Esophagus muscularis mucosa (tissue), 4 donors: ENCODE data around the gene SPACA9. TPM values are rescaled to one million over a fixed set of nuclear protein-coding genes. Genes with fewer than 3 reads are reported as not detected.

Experiments used
- DNase-seq: peaks from one replicate; pipeline ENCODE4 v3.0.0-alpha.2; 2017; ENCODE audit errors: extremely low spot score
- H3K27ac ChIP-seq, 4 donors: fragments of 200-600 bp; sonication (generic); replicated peaks in 1 of 4; 1 replicate in 3 of 4; 2 replicates in 1 of 4; pipeline ENCODE4 v1.5.1; 2016 to 2019; ENCODE audit warnings: mild to moderate bottlenecking in 1 of 4
- H3K27me3 ChIP-seq, 4 donors: fragments of 200-600 bp; sonication (generic); one replicate each; pipeline versions ENCODE4 v1.5.1 to v1.6.0; 2016 to 2019
- H3K36me3 ChIP-seq, 4 donors: fragments of 200-600 bp; sonication (generic); one replicate each; pipeline ENCODE4 v1.5.1; 2016 to 2019
- H3K4me1 ChIP-seq, 4 donors: fragments of 200-600 bp; sonication (generic); one replicate each; pipeline ENCODE4 v1.5.1; 2016 to 2019
- H3K4me3 ChIP-seq, 4 donors: fragments of 200-600 bp; sonication (generic); 1 replicate in 2 of 4; 2 replicates in 2 of 4; pipeline ENCODE4 v1.5.1; 2016 to 2019; ENCODE audit warnings: mild to moderate bottlenecking in 4 of 4, moderate library complexity in 1 of 4
- H3K9me3 ChIP-seq, 4 donors: fragments of 200-600 bp; sonication (generic); 1 replicate in 3 of 4; 2 replicates in 1 of 4; pipeline ENCODE4 v1.5.1; 2016 to 2019
- EP300 ChIP-seq: sonication (generic); formaldehyde crosslinking; IDR thresholded peaks from one replicate; pipeline ENCODE4 v1.6.1; 2017; ENCODE audit warnings: antibody characterized with exemption
- POLR2A ChIP-seq: fragments of 450-650 bp; IDR thresholded peaks from one replicate; pipeline ENCODE4 v1.6.1; 2017; ENCODE audit warnings: antibody characterized with exemption, moderate library complexity, mild to moderate bottlenecking, low read depth
- POLR2AphosphoS5 ChIP-seq, 2 donors: sonication (generic); formaldehyde crosslinking; IDR thresholded peaks; one replicate each; pipeline ENCODE4 v1.6.1; 2017; ENCODE audit warnings: antibody characterized with exemption in 2 of 2
- WGBS: methylation state at CpG from one replicate; pipeline ENCODE4 v1.1.5; 2018; 5-methylcytosine and 5-hydroxymethylcytosine counted together
- intact Hi-C: fragments of 100-400 bp; cut with DNase I; formaldehyde crosslinking; loops from one replicate; pipeline ENCODE4 v1.15.1; 2023
- total RNA-seq, 4 donors: library from RNA; depleted of rRNA; stranded (reverse); fragments of >200 nt; gene quantifications; one replicate each; pipeline versions ENCODE4 v1.1.0 to v1.2.1, GENCODE V29; 2016
- TF ChIP-seq, protein P1 (sequence below), 3 experiments: fragments of 200-600 bp in 2 of 3; fragments of 450-650 bp in 1 of 3; sonication (generic) in 2 of 3; IDR thresholded peaks; one replicate each; pipeline ENCODE4 v1.5.1; 2017 to 2019; ENCODE audit warnings: antibody characterized with exemption in 3 of 3, mild to moderate bottlenecking in 2 of 3, moderate library complexity in 1 of 3

Gene SPACA9
- total RNA-seq, 4 donors from 2014 or later = 3.3 to 10.1 (median 5.5) TPM

DNA sequence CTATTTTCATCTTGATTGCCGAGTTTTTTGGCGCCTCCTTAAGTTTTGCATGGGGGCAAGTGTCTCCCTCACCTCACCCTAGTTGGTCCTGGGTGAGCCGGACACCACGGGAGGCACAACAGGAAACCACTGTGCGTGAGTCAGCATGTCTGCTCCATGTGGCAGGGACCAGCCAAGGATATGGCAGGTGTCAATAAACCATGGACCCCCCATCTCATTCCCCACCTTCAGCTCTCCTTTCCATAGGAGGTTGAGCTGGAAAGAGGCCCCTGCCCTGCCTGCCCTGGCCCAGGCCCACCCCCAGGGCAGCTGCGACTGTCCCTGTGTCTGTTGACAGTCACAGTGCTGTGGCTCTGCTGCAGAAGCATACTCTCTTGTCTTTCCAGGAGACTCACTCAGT, 3.1 kb downstream of the SPACA9 start:
- WGBS = 81% methylated on average over 6 of the region's 6 CpGs
- Histone ChIP-seq H3K4me1 (peaks cover 11 to 24% (median 16%) of the 10 kb centered on the region in 4 donors), H3K27me3 (no peaks in the 10 kb centered on the region), H3K9me3 (no peaks in the 10 kb centered on the region), H3K27ac (no peak overlapping the region), H3K4me3 (no peak overlapping the region), H3K36me3 (peaks cover 0 to 33% (median 9%) of the 10 kb centered on the region in 4 donors)
- no peak for DNase-seq
- TF ChIP-seq EP300 (no peak), POLR2AphosphoS5 (IDR thresholded peaks at IDR 0.05) (no peak), POLR2A (no peak)
- TF ChIP-seq, protein P1, sequence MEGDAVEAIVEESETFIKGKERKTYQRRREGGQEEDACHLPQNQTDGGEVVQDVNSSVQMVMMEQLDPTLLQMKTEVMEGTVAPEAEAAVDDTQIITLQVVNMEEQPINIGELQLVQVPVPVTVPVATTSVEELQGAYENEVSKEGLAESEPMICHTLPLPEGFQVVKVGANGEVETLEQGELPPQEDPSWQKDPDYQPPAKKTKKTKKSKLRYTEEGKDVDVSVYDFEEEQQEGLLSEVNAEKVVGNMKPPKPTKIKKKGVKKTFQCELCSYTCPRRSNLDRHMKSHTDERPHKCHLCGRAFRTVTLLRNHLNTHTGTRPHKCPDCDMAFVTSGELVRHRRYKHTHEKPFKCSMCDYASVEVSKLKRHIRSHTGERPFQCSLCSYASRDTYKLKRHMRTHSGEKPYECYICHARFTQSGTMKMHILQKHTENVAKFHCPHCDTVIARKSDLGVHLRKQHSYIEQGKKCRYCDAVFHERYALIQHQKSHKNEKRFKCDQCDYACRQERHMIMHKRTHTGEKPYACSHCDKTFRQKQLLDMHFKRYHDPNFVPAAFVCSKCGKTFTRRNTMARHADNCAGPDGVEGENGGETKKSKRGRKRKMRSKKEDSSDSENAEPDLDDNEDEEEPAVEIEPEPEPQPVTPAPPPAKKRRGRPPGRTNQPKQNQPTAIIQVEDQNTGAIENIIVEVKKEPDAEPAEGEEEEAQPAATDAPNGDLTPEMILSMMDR (IDR thresholded peaks at IDR 0.05) = no peak
- intact Hi-C loops = no loop called here

GRCh38 chr9:132882616-132883015, 3.9 kb downstream of the SPACA9 start:
- TF ChIP-seq EP300 = no peak
- TF ChIP-seq, protein P1 (IDR thresholded peaks at IDR 0.05) = no peak
- TF ChIP-seq POLR2A = no peak
- TF ChIP-seq POLR2AphosphoS5 (IDR thresholded peaks at IDR 0.05) = no peak
- Histone ChIP-seq H3K27ac (no peak overlapping the region), H3K36me3 (peaks cover 0 to 41% (median 13%) of the 10 kb centered on the region in 4 donors), H3K27me3 (no peaks in the 10 kb centered on the region), H3K4me1 (peaks cover 8 to 19% (median 12%) of the 10 kb centered on the region in 4 donors), H3K9me3 (no peaks in the 10 kb centered on the region), H3K4me3 (no peak overlapping the region)
- WGBS = 86% methylated on average over 6 of the region's 6 CpGs
- DNase-seq = no peak
- intact Hi-C loops = no loop called here

DNA sequence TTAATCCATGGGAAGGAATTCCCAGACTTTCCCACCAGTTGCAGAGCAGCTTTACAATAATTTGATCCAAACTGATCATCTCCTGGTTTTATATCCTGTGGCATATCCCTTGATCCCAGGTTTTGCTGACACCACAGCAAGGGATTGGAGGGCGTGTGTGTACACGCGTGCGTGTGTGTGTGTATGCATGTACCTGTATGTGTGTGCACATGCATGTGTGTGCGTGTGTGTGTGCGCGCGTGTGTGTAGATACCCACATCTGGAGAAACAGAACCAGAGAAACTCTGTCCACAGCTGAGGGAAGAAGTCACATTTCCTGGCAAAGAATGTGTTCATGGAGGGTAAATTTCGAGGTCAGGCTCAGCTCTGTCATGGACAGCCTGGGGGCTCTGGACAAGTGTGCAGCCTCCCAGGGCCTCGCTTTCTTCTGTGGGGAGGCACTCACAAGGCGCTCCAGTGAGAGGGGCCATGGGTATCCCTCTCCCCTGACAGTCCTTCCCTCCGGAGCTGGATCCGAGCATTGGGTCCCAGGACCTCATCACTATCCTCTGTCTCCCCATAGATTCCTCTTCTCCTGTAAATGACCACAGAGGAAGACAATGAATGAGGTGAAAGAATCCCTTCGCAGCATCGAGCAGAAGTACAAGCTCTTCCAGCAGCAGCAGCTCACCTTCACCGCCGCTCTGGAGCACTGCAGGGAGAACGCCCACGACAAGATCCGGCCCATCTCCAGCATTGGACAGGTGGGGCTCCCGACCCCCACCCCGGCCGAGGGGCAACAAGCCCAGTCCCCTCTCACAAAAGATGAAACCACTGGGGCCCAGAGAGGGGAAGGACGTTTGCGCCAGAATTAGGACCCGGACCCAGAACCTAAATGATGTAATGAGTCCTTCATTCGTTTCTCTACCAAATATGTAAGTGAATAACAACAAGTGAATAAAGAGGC, 4.9 kb downstream of the SPACA9 start:
- DNase-seq = no peak
- H3K4me3 ChIP-seq = no peak overlapping the region
- H3K27ac ChIP-seq = no peak overlapping the region
- TF ChIP-seq POLR2AphosphoS5 (IDR thresholded peaks at IDR 0.05) (no peak), EP300 (no peak)
- intact Hi-C loops = no loop called here
- H3K4me1 ChIP-seq = peaks cover 6 to 13% (median 7%) of the 10 kb centered on the region in 4 donors
- H3K36me3 ChIP-seq = peaks cover 0 to 51% (median 15%) of the 10 kb centered on the region in 4 donors
- WGBS = 83% methylated on average over 18 of the region's 27 CpGs
- H3K27me3 ChIP-seq = no peaks in the 10 kb centered on the region
- H3K9me3 ChIP-seq = no peaks in the 10 kb centered on the region

GRCh38 chr9:132885720-132886333, 7.1 kb downstream of the SPACA9 start:
- TF ChIP-seq POLR2AphosphoS5 (IDR thresholded peaks at IDR 0.05) (no peak), EP300 (no peak), POLR2A (no peak)
- TF ChIP-seq, protein P1 (IDR thresholded peaks at IDR 0.05) = no peak
- Histone ChIP-seq H3K4me1 (no peaks in the 10 kb centered on the region), H3K4me3 (no peak overlapping the region), H3K27ac (no peak overlapping the region), H3K27me3 (no peaks in the 10 kb centered on the region), H3K9me3 (no peaks in the 10 kb centered on the region), H3K36me3 (peaks cover 0 to 70% (median 21%) of the 10 kb centered on the region in 4 donors)
- intact Hi-C loops = no loop called here
- whole genome bisulfite sequencing = 60% methylated on average over 6 of the region's 9 CpGs
- no peak for DNase-seq

GRCh38 chr9:132886334-132886725, 7.6 kb downstream of the SPACA9 start:
- 98% methylated on average over 5 of the region's 6 CpGs for WGBS

More at GRCh38 chr9:132886334-132886725, 7.6 kb downstream of the SPACA9 start:
- DNase-seq = no peak
- H3K4me1 ChIP-seq = no peaks in the 10 kb centered on the region
- H3K9me3 ChIP-seq = no peaks in the 10 kb centered on the region
- peaks cover 0 to 74% (median 23%) of the 10 kb centered on the region in 4 donors for H3K36me3 ChIP-seq
- H3K27ac ChIP-seq = no peak overlapping the region
- TF ChIP-seq POLR2A (no peak), POLR2AphosphoS5 (IDR thresholded peaks at IDR 0.05) (no peak), EP300 (no peak)
- TF ChIP-seq, protein P1 (IDR thresholded peaks at IDR 0.05) = no peak
- intact Hi-C loops = no loop called here
- H3K4me3 ChIP-seq = no peak overlapping the region
- no peaks in the 10 kb centered on the region for H3K27me3 ChIP-seq
